Endothelial cell (in vitro differentiated cells): Measurements from ENCODE around the gene EP400. TPM values are rescaled to one million over a fixed set of nuclear protein-coding genes. Genes with fewer than 3 reads are reported as not detected.

ENCODE experiments used
- DNase-seq: peaks from one replicate; pipeline ENCODE4 v3.0.0; 2021; ENCODE audit warnings: low spot score
- H3K27ac Mint-ChIP-seq: one replicate; pipeline ENCODE4 v1.8.0; 2021; ENCODE audit warnings: mixed read lengths, inconsistent platforms; ENCODE audit not compliant: unreplicated experiment
- H3K27me3 Mint-ChIP-seq: one replicate; pipeline ENCODE4 v1.8.0; 2021; ENCODE audit warnings: mild to moderate bottlenecking, moderate library complexity, mixed read lengths, inconsistent platforms; ENCODE audit not compliant: unreplicated experiment
- H3K36me3 Mint-ChIP-seq: one replicate; pipeline ENCODE4 v1.8.0; 2021; ENCODE audit warnings: mild to moderate bottlenecking, low read depth, mixed read lengths, inconsistent platforms; ENCODE audit not compliant: unreplicated experiment
- H3K4me1 Mint-ChIP-seq: one replicate; pipeline ENCODE4 v1.8.0; 2021; ENCODE audit warnings: mild to moderate bottlenecking, mixed read lengths, inconsistent platforms; ENCODE audit not compliant: unreplicated experiment
- H3K4me3 Mint-ChIP-seq: one replicate; pipeline ENCODE4 v1.8.0; 2021; ENCODE audit warnings: mild to moderate bottlenecking, mixed read lengths, inconsistent platforms; ENCODE audit not compliant: unreplicated experiment
- H3K9me3 Mint-ChIP-seq: one replicate; pipeline ENCODE4 v1.8.0; 2021; ENCODE audit warnings: mixed read lengths, inconsistent platforms; ENCODE audit not compliant: unreplicated experiment
- total RNA-seq: library from RNA; stranded (reverse); fragmentation: NEBNext Ultra II Directional; extraction: Animal tissue kit (Norgen Biotek cat#: 25700); gene quantifications from one replicate; pipeline ENCODE4 v1.2.1, GENCODE V29; 2021; ENCODE audit not compliant: unreplicated experiment
- TF ChIP-seq, protein P1 (sequence below): fragments of 200-600 bp; sonication (generic); IDR thresholded peaks from one replicate; pipeline ENCODE4 v1.5.0; 2021; ENCODE audit warnings: antibody characterized with exemption; ENCODE audit not compliant: unreplicated experiment

The EP400 gene
- total RNA-seq, 1 donor from 2014 or later = 66.2 TPM

DNA sequence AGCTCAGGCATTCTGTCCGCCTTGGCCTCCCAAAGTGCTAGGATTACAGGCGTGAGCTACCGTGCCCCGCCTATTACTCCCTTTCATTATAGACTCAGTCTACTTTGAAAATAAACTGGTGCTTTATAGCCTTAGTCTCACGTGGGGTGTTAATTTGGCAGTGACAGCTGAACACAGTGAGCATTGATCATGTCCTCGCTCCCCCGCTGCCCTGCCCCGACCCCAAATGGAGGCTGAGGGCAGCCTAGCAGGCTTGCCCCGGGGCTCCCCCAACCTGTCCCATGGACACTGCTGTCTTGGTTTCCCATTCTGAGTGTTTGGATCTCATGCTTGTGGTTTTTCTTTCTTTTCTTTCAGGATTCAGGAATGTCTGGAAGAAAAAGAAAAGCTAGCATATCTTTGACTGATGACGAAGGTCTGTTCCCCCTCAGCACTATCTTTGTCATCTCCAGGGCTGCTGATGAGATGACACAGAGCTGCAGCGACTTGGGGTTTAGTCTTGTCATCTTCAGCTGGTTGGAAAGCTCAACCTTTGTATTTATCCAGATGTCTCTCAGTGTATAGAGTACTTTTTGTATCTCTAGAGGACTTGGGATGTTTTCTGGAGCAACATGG lies 42.2 kb downstream of the EP400 start:
- H3K9me3 Mint-ChIP-seq = no peaks in the 10 kb centered on the region
- TF ChIP-seq, protein P1, sequence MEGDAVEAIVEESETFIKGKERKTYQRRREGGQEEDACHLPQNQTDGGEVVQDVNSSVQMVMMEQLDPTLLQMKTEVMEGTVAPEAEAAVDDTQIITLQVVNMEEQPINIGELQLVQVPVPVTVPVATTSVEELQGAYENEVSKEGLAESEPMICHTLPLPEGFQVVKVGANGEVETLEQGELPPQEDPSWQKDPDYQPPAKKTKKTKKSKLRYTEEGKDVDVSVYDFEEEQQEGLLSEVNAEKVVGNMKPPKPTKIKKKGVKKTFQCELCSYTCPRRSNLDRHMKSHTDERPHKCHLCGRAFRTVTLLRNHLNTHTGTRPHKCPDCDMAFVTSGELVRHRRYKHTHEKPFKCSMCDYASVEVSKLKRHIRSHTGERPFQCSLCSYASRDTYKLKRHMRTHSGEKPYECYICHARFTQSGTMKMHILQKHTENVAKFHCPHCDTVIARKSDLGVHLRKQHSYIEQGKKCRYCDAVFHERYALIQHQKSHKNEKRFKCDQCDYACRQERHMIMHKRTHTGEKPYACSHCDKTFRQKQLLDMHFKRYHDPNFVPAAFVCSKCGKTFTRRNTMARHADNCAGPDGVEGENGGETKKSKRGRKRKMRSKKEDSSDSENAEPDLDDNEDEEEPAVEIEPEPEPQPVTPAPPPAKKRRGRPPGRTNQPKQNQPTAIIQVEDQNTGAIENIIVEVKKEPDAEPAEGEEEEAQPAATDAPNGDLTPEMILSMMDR = no peak
- H3K4me3 Mint-ChIP-seq = no peak overlapping the region
- no peak for DNase-seq
- no peaks in the 10 kb centered on the region for H3K27me3 Mint-ChIP-seq
- H3K4me1 Mint-ChIP-seq = peaks cover 5% of the 10 kb centered on the region
- H3K36me3 Mint-ChIP-seq = peaks cover 50% of the 10 kb centered on the region
- H3K27ac Mint-ChIP-seq = no peak overlapping the region

- no peaks in the 10 kb centered on the region for H3K27me3 Mint-ChIP-seq
- TF ChIP-seq, protein P1 = no peak
- peaks cover 37% of the 10 kb centered on the region for H3K36me3 Mint-ChIP-seq
- H3K4me3 Mint-ChIP-seq = no peak overlapping the region
- no peak overlapping the region for H3K27ac Mint-ChIP-seq
- peaks cover 5% of the 10 kb centered on the region for H3K4me1 Mint-ChIP-seq
- no peak for DNase-seq
- H3K9me3 Mint-ChIP-seq = no peaks in the 10 kb centered on the region
Measured at GRCh38 chr12:131994589-131994988, 44.8 kb downstream of the EP400 start.

- Mint-ChIP-seq H3K27me3 (no peaks in the 10 kb centered on the region), H3K9me3 (no peaks in the 10 kb centered on the region), H3K4me3 (no peak overlapping the region), H3K27ac (no peak overlapping the region), H3K4me1 (no peaks in the 10 kb centered on the region), H3K36me3 (peaks cover 6% of the 10 kb centered on the region)
- TF ChIP-seq, protein P1 = no peak
- DNase-seq = no peak
Measured at GRCh38 chr12:132000286-132000872, 50.6 kb downstream of the EP400 start.

GRCh38 chr12:132003846-132004245 lies 54.1 kb downstream of the EP400 start:
- Mint-ChIP-seq H3K4me1 (no peaks in the 10 kb centered on the region), H3K9me3 (no peaks in the 10 kb centered on the region), H3K27ac (no peak overlapping the region), H3K36me3 (peaks cover 24% of the 10 kb centered on the region), H3K27me3 (peaks cover 2% of the 10 kb centered on the region), H3K4me3 (no peak overlapping the region)
- TF ChIP-seq, protein P1 = no peak
- DNase-seq = no peak

- no peaks in the 10 kb centered on the region for H3K4me1 Mint-ChIP-seq
- no peak overlapping the region for H3K4me3 Mint-ChIP-seq
- H3K9me3 Mint-ChIP-seq = no peaks in the 10 kb centered on the region
- peaks cover 2% of the 10 kb centered on the region for H3K27me3 Mint-ChIP-seq
- DNase-seq = no peak
- peaks cover 28% of the 10 kb centered on the region for H3K36me3 Mint-ChIP-seq
- TF ChIP-seq, protein P1 = no peak
- no peak overlapping the region for H3K27ac Mint-ChIP-seq
Measured at GRCh38 chr12:132004946-132005345, 55.2 kb downstream of the EP400 start.
